ENCODE measurements around the gene ACSF2.
A peak's percentile ranks its signal among the peaks of the same experiment; 100 is the strongest.
"Not testable (repeated sequence)": the region's sequence is repeated elsewhere in the genome, so short reads cannot be mapped to it uniquely, and the experiment has no call there.

Gene ACSF2

DNA sequence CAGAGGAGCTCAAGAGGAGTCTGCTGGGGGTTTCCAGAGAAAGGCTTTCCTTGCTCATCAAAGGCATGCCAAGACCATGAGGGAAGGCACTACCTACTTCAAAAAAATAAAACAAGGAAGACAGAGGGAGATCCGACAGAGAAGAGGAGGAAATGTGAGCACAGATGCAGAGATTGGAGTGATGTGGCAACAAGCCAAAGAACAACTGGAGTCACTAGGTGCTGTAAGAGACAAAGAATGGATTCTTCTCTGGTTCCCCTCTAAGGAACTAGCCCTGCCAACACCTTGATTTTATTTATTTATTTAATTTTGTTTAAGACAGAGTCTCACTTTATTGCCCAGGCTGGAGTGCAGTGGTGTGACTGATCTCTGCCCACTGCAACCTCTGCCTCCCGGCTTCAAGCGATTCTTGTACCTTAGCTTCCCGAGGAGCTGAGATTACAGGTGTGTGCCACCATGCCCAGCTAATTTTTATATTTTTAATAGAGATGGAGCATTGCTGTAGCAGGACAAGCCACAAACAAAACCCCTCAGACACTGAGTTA, 13.8 kb upstream of the ACSF2 start:
- DNase-seq: peak; percentile 30

DNA sequence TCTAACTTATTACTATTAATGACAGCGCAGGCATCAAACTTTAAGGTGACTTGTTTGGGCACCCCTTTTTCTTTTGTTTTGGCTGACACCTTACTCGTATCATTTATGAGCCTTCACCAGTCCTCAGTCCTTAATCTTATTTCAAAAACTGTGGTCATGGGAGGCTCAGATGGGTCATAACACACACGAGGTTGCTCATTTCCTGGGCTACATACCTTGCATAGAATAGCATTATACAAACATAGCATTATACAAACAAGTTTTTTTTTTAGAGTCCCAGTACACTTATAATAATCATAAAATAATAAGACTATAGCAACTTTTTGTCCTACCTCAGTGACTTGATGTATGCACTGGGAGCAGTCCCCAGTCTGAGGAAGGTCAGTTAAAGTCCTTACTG, 11.2 kb upstream of the ACSF2 start:
- DNase-seq: no peak

GRCh38 chr17:50419577-50419976, 6.4 kb upstream of the ACSF2 start:
- DNase-seq: not testable (repeated sequence)

DNA sequence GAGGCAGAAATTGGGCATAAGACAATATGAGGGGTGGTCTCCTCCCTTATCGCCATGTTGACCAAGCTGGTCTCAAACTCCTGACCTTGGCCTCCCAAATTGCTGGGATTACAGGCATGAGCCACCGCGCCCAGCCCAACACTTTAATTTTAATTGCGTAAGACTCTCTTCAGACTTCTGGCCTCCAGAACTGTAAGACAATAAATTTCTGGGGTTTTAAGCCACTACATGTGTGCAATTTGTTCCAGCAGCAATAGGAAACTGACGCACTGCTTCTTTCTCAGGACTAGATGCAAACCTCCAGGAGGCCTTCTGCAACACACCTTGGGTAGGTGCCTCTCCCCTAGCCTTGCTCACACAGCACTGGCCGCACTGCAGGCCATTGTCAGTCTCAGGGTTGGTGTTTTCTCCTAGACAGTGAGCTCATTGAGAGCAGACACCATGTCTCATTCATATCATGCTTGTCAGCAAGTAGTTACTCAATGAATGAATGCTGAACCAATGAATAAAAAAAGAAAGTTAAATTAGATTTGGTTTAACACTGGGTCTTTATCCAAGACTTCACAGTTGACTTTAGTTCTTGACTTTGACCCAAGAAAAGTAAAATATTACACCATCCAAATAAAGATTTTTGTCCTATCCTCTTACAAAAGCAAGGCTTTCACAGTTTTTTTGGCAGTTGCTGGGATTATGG, 5.5 kb upstream of the ACSF2 start:
- no peak for DNase-seq

- DNase-seq: peak; percentile 33
Measured at GRCh38 chr17:50421308-50422051, 4.5 kb upstream of the ACSF2 start.

DNA sequence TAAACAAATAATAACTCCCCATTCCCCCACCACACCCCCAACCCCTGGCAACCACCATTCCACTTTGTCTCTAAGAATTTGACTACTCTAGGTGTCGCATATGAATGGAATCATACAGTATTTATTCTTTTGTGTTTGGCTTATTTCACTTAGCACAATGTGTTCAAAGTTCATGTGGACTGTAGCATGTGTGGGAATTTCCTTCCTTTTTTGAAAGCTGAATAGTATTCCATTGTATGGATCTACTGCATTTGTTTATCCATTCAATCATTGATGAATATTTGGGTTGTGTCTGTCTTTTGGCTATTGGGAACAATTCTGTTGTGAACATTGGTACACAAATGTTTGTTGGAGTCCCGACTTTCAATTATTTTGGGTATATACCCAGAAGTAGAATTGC, 3.3 kb upstream of the ACSF2 start:
- no peak for DNase-seq

GRCh38 chr17:50423553-50424159, 2.4 kb upstream of the ACSF2 start:
- peak; percentile 61 for DNase-seq

GRCh38 chr17:50424246-50424995, 1.6 kb upstream of the ACSF2 start:
- no peak for DNase-seq

- DNase-seq: no peak
Measured at GRCh38 chr17:50424996-50425681, 879 bp upstream of the ACSF2 start.

- DNase-seq: no peak
Measured at GRCh38 chr17:50426472-50426782, 409 bp downstream of the ACSF2 start.

DNA sequence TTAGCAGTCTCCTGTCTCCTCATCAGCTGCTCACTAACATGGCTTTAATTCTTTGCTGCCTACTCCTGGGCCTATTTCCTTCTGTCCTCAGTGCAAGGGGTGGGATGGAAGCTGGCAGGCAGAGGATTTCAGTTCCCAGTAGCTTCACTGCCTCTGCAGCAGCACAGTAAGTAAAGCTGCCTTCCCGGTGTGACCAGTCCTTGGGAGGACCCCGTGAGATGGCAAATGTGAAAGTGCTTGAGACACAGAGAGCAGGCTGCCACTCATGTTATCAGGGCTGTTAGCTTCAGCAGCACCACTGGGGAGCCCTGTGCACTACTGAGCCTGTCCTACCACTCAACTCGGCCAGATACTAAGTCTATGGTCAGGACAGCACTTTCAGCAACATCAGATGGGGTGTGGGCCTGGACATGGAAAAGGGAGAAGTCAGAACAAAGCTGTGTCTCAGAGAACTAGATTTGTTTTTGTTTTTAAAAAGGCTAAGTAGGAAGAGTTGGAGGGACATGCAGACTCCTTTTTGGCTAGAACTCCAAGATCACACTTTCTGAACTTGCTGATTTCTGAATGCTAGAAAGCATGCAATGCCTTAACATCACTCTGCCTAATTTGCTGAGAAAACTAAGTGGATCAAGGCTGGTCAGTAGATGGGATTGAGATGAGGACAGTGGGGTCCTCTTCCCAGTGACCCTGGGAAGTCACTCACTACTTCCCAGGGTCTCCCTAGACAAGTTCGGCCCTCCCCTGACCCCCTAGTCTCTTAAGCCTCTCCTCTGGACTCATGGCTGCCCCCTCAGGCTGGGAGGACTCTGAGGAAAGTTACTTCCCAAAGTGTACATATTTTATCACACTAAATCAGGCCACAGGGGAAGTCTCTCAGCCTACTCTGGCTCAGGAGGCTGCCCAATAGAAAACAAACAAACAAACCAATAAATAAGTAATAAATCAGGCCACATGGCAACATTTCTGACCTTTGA, 1.1 kb downstream of the ACSF2 start:
- DNase-seq: no peak

DNA sequence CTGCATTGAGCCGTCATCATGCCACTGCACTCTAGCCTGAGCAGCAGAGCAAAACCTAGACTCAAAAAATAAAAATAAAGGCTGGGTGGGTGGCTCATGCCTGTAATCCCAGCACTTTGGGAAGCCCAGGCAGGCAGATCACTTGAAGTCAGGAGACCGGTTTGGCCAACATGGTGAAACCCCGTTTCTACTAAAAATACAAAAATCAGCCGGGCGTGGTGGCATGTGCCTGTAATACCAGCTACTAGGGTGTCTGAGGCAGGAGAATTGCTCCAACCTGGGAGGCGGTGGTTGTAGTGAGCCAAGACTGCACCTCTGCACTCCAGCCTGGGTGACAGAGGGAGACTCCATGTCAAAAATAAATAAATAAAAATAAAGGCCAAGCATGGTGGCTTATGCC, 2.1 kb downstream of the ACSF2 start:
- DNase-seq: not testable (repeated sequence)

GRCh38 chr17:50428831-50429424, 2.9 kb downstream of the ACSF2 start:
- no peak for DNase-seq

DNA sequence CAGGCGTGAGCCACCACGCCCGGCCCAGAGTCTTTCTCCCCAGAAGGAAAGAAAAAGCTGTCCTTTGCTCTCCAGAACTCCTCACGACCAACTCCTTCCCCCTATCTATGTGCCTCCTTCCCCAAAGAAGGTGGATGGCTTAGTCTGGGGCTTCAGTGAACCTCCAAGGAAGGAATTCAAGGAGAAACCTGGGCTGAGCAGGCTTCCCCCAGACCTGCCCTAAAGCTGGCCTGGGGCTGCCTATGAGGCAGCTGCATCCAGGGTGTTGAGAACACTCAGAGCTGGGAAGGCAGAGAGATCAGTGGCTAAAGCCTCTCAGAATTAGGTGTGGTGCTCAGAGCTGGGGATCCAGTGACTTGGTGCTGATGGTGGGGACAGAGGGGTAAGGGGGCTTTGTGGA, 3.8 kb downstream of the ACSF2 start:
- DNase-seq: no peak

DNA sequence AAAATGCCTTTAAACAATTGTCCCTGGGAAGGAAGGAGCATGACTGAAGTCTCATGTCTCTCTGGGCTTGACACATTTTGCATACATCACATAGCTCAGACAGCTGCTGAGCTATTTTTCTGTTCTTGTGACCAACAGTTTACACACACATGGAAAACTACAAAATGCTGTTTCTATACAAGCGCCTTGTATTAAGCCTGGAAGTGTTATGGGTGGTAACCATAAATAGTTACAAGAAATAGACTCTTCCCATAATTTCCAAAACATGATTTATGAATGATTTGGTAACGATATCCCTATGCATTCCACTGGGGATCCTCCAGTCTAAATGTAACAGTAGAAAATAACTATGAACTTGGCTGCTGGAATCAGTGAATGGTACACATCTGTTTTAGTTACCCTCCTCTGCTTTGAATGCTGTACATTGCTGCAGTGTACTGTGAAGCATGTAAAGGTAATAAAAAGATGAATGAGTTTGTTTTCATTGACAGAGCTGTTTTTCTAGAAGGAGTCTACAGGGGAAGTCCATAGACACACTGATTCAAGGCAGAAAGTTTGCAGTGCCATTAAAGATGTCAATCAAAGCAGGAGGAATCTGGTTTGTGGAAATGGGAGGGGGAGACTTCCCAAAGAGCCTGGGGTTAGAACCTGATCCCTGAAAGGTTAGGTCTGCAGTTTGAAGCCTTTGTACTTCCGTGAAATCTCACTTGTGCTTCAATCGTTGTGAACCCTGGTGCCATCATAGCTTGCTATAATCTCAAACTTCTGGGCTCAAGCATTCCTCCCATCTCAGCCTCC, 5.0 kb downstream of the ACSF2 start:
- no peak for DNase-seq

DNA sequence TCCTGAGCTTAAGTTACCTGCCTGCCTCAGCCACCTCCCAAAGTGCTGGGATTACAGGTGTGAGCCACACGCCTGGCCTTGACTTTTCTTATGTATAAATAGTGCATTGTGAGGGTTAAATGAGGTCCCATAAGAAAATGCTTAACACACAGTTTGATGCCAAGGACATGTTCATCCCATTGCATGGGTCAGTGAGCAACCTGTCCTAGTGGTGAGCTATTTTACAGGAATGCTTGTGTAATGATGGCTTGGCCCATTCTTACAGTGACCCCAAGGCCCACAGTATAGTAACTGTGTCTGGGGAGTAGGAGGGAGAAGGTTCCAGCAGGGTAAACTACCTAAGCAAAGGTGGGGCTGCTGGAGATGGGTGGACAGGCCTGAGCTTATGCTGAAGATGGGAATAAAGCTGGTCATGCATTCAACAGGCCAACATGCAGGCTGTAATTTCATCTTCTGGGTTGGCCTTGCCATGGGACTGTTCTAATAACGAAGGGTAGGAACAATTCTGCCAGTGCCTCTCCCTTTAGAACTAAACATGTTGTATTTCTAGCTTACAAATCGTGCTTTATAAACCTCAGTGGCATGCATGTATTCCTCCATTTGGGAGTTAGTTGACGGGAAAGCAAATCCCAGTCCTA, 6.2 kb downstream of the ACSF2 start:
- no peak for DNase-seq

- no peak for DNase-seq
Measured at GRCh38 chr17:50437409-50437808, 11.4 kb downstream of the ACSF2 start.

GRCh38 chr17:50439008-50439407, 13.0 kb downstream of the ACSF2 start:
- DNase-seq: peak; percentile 9

DNA sequence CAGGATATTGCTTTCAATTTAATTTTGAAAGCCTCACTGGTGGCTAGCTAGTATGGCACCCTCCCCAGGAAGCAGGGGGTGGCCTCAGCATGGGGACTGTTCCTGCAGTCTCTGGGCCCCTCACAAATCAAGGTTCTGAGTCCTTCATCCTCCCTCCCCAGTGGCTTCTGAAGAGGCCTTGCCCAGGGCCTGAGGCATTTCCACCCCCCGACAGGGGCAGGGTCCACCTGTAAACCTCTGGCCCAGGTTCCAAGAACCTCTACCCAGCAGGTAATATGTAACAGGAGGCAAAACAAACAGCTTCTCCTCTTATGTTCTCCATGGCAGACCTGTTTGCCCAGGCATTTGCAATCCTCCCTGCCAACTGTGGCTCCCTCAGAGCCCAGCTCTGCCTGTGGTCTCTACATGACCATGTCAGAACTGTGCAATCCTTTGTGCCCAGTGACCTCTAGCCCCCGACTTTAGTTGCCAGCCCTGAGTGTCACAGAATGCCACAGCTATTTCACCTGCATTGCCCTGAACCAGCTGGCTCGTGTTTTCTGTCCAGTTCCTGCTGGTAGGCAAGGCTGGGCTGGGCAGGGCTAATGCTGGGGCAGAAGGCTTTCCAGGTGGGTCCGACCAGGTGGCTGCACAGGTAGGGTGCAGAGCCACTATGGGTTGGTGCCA, 14.3 kb downstream of the ACSF2 start:
- DNase-seq: peak; percentile 32

Measured in NCI-H2171 treated with DMSO at 0.1 percent for 48 hours (cell line).